Naive thymus-derived CD4-positive, alpha-beta T cell (primary cell): Measurements from ENCODE around the gene CLIP2. TPM values are rescaled to one million over a fixed set of nuclear protein-coding genes. Genes with fewer than 3 reads are reported as not detected.
"Not testable (repeated sequence)": the region's sequence is repeated elsewhere in the genome, so short reads cannot be mapped to it uniquely, and the experiment has no call there.

Source experiments
- ATAC-seq: fragments of 150-1000 bp; cut with Tn5 transposase; 2 replicates; pipeline ENCODE4 v1.10.0; 2021; ENCODE audit warnings: mild to moderate bottlenecking, moderate library complexity
- CTCF ChIA-PET: fragments of 350-600 bp; sonication (Branson Sonifier 250); formaldehyde crosslinking; loops from one replicate; lab custom pipeline; 2021; ENCODE audit warnings: antibody characterized with exemption; lab: Charles Lee
- POLR2A ChIA-PET: fragments of 350-600 bp; sonication (Branson Sonifier 250); formaldehyde crosslinking; loops from one replicate; lab custom pipeline; 2021; ENCODE audit warnings: antibody characterized with exemption, inconsistent platforms; lab: Charles Lee
- DNase-seq, 9 donors: peaks; one replicate each; pipeline versions ENCODE4 v3.0.0 to v3.0.0-alpha.2; 2020 to 2022; ENCODE audit warnings: mixed read lengths in 1 of 9
- H3K27ac ChIP-seq: one replicate; pipeline ENCODE4 v1.7.0; 2013; ENCODE audit warnings: mild to moderate bottlenecking, low read depth, low read length, moderate library complexity
- H3K27me3 ChIP-seq, 2 donors: one replicate each; pipeline ENCODE4 v1.7.0; 2013; ENCODE audit warnings: low read length in 2 of 2, mild to moderate bottlenecking in 2 of 2, moderate library complexity in 2 of 2; ENCODE audit not compliant: control insufficient read depth in 2 of 2, insufficient read depth in 2 of 2
- H3K36me3 ChIP-seq, 3 experiments: 1 replicate in 2 of 3; 2 replicates in 1 of 3; pipeline ENCODE4 v1.7.0; 2013; ENCODE audit warnings: low read length in 3 of 3, mild to moderate bottlenecking in 3 of 3, moderate library complexity in 1 of 3; ENCODE audit not compliant: insufficient read depth in 3 of 3, control insufficient read depth in 2 of 3
- H3K4me1 ChIP-seq, 2 donors: one replicate each; pipeline ENCODE4 v1.7.0; 2013; ENCODE audit warnings: low read length in 2 of 2, mild to moderate bottlenecking in 2 of 2, moderate library complexity in 1 of 2; ENCODE audit not compliant: control insufficient read depth in 2 of 2, insufficient read depth in 2 of 2
- H3K4me3 ChIP-seq: 2 replicates; pipeline ENCODE4 v1.7.0; 2013; ENCODE audit warnings: mild to moderate bottlenecking, low read length
- H3K9me3 ChIP-seq, 3 experiments: 1 replicate in 2 of 3; 2 replicates in 1 of 3; pipeline ENCODE4 v1.7.0; 2013; ENCODE audit warnings: low read length in 3 of 3; ENCODE audit not compliant: control insufficient read depth in 2 of 3
- H3K27ac Mint-ChIP-seq, 9 donors: one replicate each; pipeline ENCODE4 v1.8.0; 2020 to 2022; ENCODE audit warnings: mixed read lengths in 9 of 9, mild to moderate bottlenecking in 8 of 9, moderate library complexity in 5 of 9, inconsistent platforms in 2 of 9
- H3K27me3 Mint-ChIP-seq, 5 donors: one replicate each; pipeline ENCODE4 v1.8.0; 2021 to 2022; ENCODE audit warnings: mixed read lengths in 5 of 5, mild to moderate bottlenecking in 1 of 5
- H3K36me3 Mint-ChIP-seq, 5 donors: one replicate each; pipeline ENCODE4 v1.8.0; 2020 to 2022; ENCODE audit warnings: mixed read lengths in 5 of 5, mild to moderate bottlenecking in 3 of 5, inconsistent platforms in 1 of 5
- H3K4me1 Mint-ChIP-seq, 7 donors: one replicate each; pipeline ENCODE4 v1.8.0; 2020 to 2022; ENCODE audit warnings: mixed read lengths in 7 of 7, mild to moderate bottlenecking in 3 of 7, inconsistent platforms in 1 of 7
- H3K4me3 Mint-ChIP-seq, 10 donors: one replicate each; pipeline ENCODE4 v1.8.0; 2020 to 2022; ENCODE audit warnings: mild to moderate bottlenecking in 10 of 10, mixed read lengths in 10 of 10, moderate library complexity in 6 of 10, inconsistent platforms in 2 of 10
- H3K9me3 Mint-ChIP-seq, 11 donors: one replicate each; pipeline ENCODE4 v1.8.0; 2020 to 2022; ENCODE audit warnings: mixed read lengths in 11 of 11, mild to moderate bottlenecking in 4 of 11, inconsistent platforms in 1 of 11, moderate library complexity in 1 of 11
- intact Hi-C, 2 donors: fragments of 100-400 bp; cut with micrococcal nuclease; formaldehyde crosslinking; loops; one replicate each; pipeline ENCODE4 v1.15.1; 2023
- polyA plus RNA-seq, 2 donors: library from polyadenylated mRNA; unstranded; fragments of 300-500 nt; fragmentation: Illumina TruSeq; gene quantifications; one replicate each; pipeline ENCODE4 v1.2.3, GENCODE V29; 2021
- total RNA-seq, 6 experiments: library from RNA in 5 of 6; stranded (reverse) in 5 of 6; gene quantifications; 1 replicate in 5 of 6; 2 replicates in 1 of 6; pipeline ENCODE4 v1.2.3 and lab custom pipeline; 2021 to 2026

CLIP2 gene
- total and polyA plus RNA-seq, 7 experiments from 2014 or later = 0.02 to 11.4 (median 2.9) TPM

GRCh38 chr7:74344132-74344496 lies 54.9 kb downstream of the CLIP2 start:
- ATAC-seq (no peak), DNase-seq (no peak)
- no peaks in the 10 kb centered on the region for H3K36me3 ChIP-seq
- no peaks in the 10 kb centered on the region for H3K9me3 Mint-ChIP-seq
- H3K4me1 Mint-ChIP-seq = no peaks in the 10 kb centered on the region
- no peak overlapping the region for H3K27ac Mint-ChIP-seq
- H3K27me3 Mint-ChIP-seq = no peaks in the 10 kb centered on the region
- H3K4me1 ChIP-seq = no peaks in the 10 kb centered on the region
- H3K4me3 ChIP-seq = no peak overlapping the region
- H3K27ac ChIP-seq = no peak overlapping the region
- no peaks in the 10 kb centered on the region for H3K36me3 Mint-ChIP-seq
- ChIA-PET POLR2A (no interaction called here), CTCF (no interaction called here)
- intact Hi-C loops = no loop called here
- no peaks in the 10 kb centered on the region for H3K9me3 ChIP-seq
- H3K4me3 Mint-ChIP-seq = no peak overlapping the region
- no peaks in the 10 kb centered on the region for H3K27me3 ChIP-seq

GRCh38 chr7:74344786-74345185 lies 55.6 kb downstream of the CLIP2 start:
- no peak overlapping the region for H3K27ac ChIP-seq
- intact Hi-C loops = no loop called here
- H3K4me1 Mint-ChIP-seq = no peaks in the 10 kb centered on the region
- H3K9me3 ChIP-seq = no peaks in the 10 kb centered on the region
- no peak for DNase-seq
- ATAC-seq = no peak
- no peaks in the 10 kb centered on the region for H3K27me3 ChIP-seq
- ChIA-PET POLR2A (no interaction called here), CTCF (no interaction called here)
- H3K27me3 Mint-ChIP-seq = no peaks in the 10 kb centered on the region
- no peaks in the 10 kb centered on the region for H3K9me3 Mint-ChIP-seq
- H3K36me3 ChIP-seq = no peaks in the 10 kb centered on the region
- no peaks in the 10 kb centered on the region for H3K4me1 ChIP-seq
- peak overlapping the region in 1 of 9 donors; percentile 31 for H3K27ac Mint-ChIP-seq
- H3K36me3 Mint-ChIP-seq = no peaks in the 10 kb centered on the region
- no peak overlapping the region for H3K4me3 Mint-ChIP-seq
- no peak overlapping the region for H3K4me3 ChIP-seq

- no peaks in the 10 kb centered on the region for H3K9me3 Mint-ChIP-seq
- H3K27me3 Mint-ChIP-seq = no peaks in the 10 kb centered on the region
- H3K27me3 ChIP-seq = no peaks in the 10 kb centered on the region
- no peak overlapping the region for H3K4me3 ChIP-seq
- no peaks in the 10 kb centered on the region for H3K4me1 ChIP-seq
- no peaks in the 10 kb centered on the region for H3K36me3 ChIP-seq
- ChIA-PET CTCF (no interaction called here), POLR2A (no interaction called here)
- H3K4me3 Mint-ChIP-seq = no peak overlapping the region
- DNase-seq (no peak), ATAC-seq (no peak)
- H3K27ac ChIP-seq = no peak overlapping the region
- no peaks in the 10 kb centered on the region for H3K4me1 Mint-ChIP-seq
- H3K27ac Mint-ChIP-seq = no peak overlapping the region
- no peaks in the 10 kb centered on the region for H3K9me3 ChIP-seq
- H3K36me3 Mint-ChIP-seq = no peaks in the 10 kb centered on the region
- intact Hi-C loops = no loop called here
These were observed 56.8 kb downstream of the CLIP2 start for GRCh38 chr7:74345970-74346369.

GRCh38 chr7:74349621-74350020 lies 60.4 kb downstream of the CLIP2 start:
- Mint-ChIP-seq H3K4me1 (no peaks in the 10 kb centered on the region), H3K9me3 (no peaks in the 10 kb centered on the region), H3K36me3 (no peaks in the 10 kb centered on the region), H3K4me3 (no peak overlapping the region), H3K27ac (no peak overlapping the region), H3K27me3 (no peaks in the 10 kb centered on the region)
- H3K4me3 ChIP-seq = no peak overlapping the region
- CTCF ChIA-PET = no interaction called here
- no peaks in the 10 kb centered on the region for H3K4me1 ChIP-seq
- intact Hi-C loops = loop anchor here in 1 of 2 donors (10.0 kb wide), 2 partner anchors 45 to 65 kb away; no protein-coding TSS in a partner anchor
- H3K27me3 ChIP-seq = no peaks in the 10 kb centered on the region
- no peak overlapping the region for H3K27ac ChIP-seq
- POLR2A ChIA-PET = no interaction called here
- no peaks in the 10 kb centered on the region for H3K9me3 ChIP-seq
- no peak for DNase-seq
- H3K36me3 ChIP-seq = no peaks in the 10 kb centered on the region
- ATAC-seq = no peak

GRCh38 chr7:74350751-74351150 lies 61.5 kb downstream of the CLIP2 start:
- ChIA-PET POLR2A (no interaction called here), CTCF (no interaction called here)
- H3K27ac Mint-ChIP-seq = no peak overlapping the region

GRCh38 chr7:74351836-74352235 lies 62.6 kb downstream of the CLIP2 start:
- CTCF ChIA-PET = interaction anchor here (0.7 kb wide), 1 partner anchor 215 kb away, joined by 3 read pairs; no protein-coding TSS in a partner anchor
- no peak overlapping the region for H3K27ac Mint-ChIP-seq

More at GRCh38 chr7:74350751-74351150, 61.5 kb downstream of the CLIP2 start:
- Histone ChIP-seq H3K9me3 (no peaks in the 10 kb centered on the region), H3K27me3 (no peaks in the 10 kb centered on the region), H3K4me3 (no peak overlapping the region), H3K27ac (no peak overlapping the region), H3K4me1 (no peaks in the 10 kb centered on the region), H3K36me3 (no peaks in the 10 kb centered on the region)
- Mint-ChIP-seq H3K9me3 (peaks cover 0 to 8% (median 2%) of the 10 kb centered on the region in 11 donors), H3K4me3 (peak overlapping the region in 1 of 10 donors; percentile 10), H3K4me1 (no peaks in the 10 kb centered on the region), H3K27me3 (no peaks in the 10 kb centered on the region), H3K36me3 (peaks cover 0 to 10% (median 0%) of the 10 kb centered on the region in 5 donors)
- no peak for DNase-seq
- no peak for ATAC-seq
- intact Hi-C loops = loop anchor here in 1 of 2 donors (10.0 kb wide), 2 partner anchors 46 to 64 kb away; no protein-coding TSS in a partner anchor

GRCh38 chr7:74352551-74353138 lies 63.4 kb downstream of the CLIP2 start:
- H3K4me3 Mint-ChIP-seq, POLR2A ChIA-PET, H3K4me1 ChIP-seq, H3K36me3 ChIP-seq, H3K4me3 ChIP-seq, H3K4me1 Mint-ChIP-seq, H3K27ac ChIP-seq, ATAC-seq, H3K27ac Mint-ChIP-seq, H3K27me3 ChIP-seq, H3K9me3 ChIP-seq, H3K27me3 Mint-ChIP-seq, DNase-seq: not testable (repeated sequence)
- H3K36me3 Mint-ChIP-seq = peaks cover 0 to 12% (median 0%) of the 10 kb centered on the region in 5 donors
- intact Hi-C loops = loop anchor here in 1 of 2 donors (10.0 kb wide), 2 partner anchors 48 to 62 kb away; no protein-coding TSS in a partner anchor
- peaks cover 0 to 20% (median 6%) of the 10 kb centered on the region in 11 donors for H3K9me3 Mint-ChIP-seq
- CTCF ChIA-PET = interaction anchor here (0.6 kb wide), 1 partner anchor 391 kb away, joined by 4 read pairs; no protein-coding TSS in a partner anchor

More at GRCh38 chr7:74351836-74352235, 62.6 kb downstream of the CLIP2 start:
- intact Hi-C loops = loop anchor here in 1 of 2 donors (10.0 kb wide), 2 partner anchors 47 to 63 kb away; no protein-coding TSS in a partner anchor
- Histone ChIP-seq H3K27me3 (no peaks in the 10 kb centered on the region), H3K9me3 (no peaks in the 10 kb centered on the region), H3K4me1 (no peaks in the 10 kb centered on the region), H3K36me3 (no peaks in the 10 kb centered on the region), H3K4me3 (no peak overlapping the region), H3K27ac (no peak overlapping the region)
- H3K4me1 Mint-ChIP-seq = no peaks in the 10 kb centered on the region
- H3K4me3 Mint-ChIP-seq = no peak overlapping the region
- H3K9me3 Mint-ChIP-seq = peaks cover 0 to 19% (median 6%) of the 10 kb centered on the region in 11 donors
- no peaks in the 10 kb centered on the region for H3K27me3 Mint-ChIP-seq
- DNase-seq (no peak), ATAC-seq (no peak)
- POLR2A ChIA-PET = no interaction called here
- H3K36me3 Mint-ChIP-seq = peaks cover 0 to 12% (median 0%) of the 10 kb centered on the region in 5 donors
